Heart left ventricle (tissue), 13 donors: Measurements from ENCODE around the gene TACR1.

Source experiments
- POLR2A ChIP-seq, 2 donors: fragments of 450-650 bp; IDR thresholded peaks; one replicate each; pipeline ENCODE4 v1.6.1; 2017; ENCODE audit warnings: antibody characterized with exemption in 2 of 2, mild to moderate bottlenecking in 2 of 2, moderate library complexity in 2 of 2
- TF ChIP-seq, protein P1 (sequence below), 12 donors: fragments of 200-600 bp; sonication (generic) in 4 of 12; IDR thresholded peaks; one replicate each; pipeline versions ENCODE4 v1.5.0 to v1.8.0; 2018 to 2022; ENCODE audit warnings: antibody characterized with exemption in 12 of 12, mild to moderate bottlenecking in 5 of 12
- donor health status: ischemic (EF 13 %, LVEDD 7.1; RV severe dilation, severe dysfunction).
- donor health status: DM: no; HTN: yes; CAD: no.
- donor health status: DM: no; HTN: no; CAD: no.
- donor health status: ischemic (EF 25% LVEDD 6.9; RV normal size, moderate dysfunction).
- donor health status: ischemic (EF 25% LVEDD 5.7; RV mildly dilated, moderate dysfunction).
- donor health status: ischemic (EF 35%, LVEDD 5.7; RV mildly dilated, moderate dysfunction).
- donor health status: nonischemic (EF 11% LVEDD 7.7; RV severe dilation, severe dysfunction).
- donor health status: DM: yes; HTN: yes; CAD: no.
- donor health status: PGD.
- donor health status: ischemic (EF 29% LVEDD 5.4; RV normal size, mild dysfunction).
- donor health status: nonischemic (EF 23%, LVEDD 6.1; RV moderate dilation, normal function).

DNA sequence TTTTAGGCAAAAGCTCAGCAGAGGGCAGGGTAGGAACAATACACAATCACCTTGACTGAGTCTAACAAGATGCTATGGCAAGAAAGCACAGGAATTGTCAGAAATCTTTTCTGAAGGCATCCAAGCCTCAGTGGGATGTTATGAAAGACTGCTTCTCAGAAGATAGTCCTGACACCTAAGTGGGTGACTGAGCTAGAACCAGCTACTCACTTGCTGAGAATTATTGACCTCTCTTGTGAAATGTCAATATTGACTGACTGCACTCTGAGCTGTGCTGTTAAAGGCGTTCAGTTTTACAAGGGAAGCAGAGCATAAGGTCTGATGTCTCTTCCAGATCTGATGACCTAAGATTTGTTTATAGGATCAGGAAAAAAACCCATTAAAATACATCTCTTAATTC, 46.1 kb downstream of the TACR1 start:
- TF ChIP-seq POLR2A (IDR thresholded peaks at IDR 0.05), result no peak
- TF ChIP-seq, protein P1, sequence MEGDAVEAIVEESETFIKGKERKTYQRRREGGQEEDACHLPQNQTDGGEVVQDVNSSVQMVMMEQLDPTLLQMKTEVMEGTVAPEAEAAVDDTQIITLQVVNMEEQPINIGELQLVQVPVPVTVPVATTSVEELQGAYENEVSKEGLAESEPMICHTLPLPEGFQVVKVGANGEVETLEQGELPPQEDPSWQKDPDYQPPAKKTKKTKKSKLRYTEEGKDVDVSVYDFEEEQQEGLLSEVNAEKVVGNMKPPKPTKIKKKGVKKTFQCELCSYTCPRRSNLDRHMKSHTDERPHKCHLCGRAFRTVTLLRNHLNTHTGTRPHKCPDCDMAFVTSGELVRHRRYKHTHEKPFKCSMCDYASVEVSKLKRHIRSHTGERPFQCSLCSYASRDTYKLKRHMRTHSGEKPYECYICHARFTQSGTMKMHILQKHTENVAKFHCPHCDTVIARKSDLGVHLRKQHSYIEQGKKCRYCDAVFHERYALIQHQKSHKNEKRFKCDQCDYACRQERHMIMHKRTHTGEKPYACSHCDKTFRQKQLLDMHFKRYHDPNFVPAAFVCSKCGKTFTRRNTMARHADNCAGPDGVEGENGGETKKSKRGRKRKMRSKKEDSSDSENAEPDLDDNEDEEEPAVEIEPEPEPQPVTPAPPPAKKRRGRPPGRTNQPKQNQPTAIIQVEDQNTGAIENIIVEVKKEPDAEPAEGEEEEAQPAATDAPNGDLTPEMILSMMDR (IDR thresholded peaks at IDR 0.05), result no peak
